ENCODE data around the gene C14orf93.

DNA sequence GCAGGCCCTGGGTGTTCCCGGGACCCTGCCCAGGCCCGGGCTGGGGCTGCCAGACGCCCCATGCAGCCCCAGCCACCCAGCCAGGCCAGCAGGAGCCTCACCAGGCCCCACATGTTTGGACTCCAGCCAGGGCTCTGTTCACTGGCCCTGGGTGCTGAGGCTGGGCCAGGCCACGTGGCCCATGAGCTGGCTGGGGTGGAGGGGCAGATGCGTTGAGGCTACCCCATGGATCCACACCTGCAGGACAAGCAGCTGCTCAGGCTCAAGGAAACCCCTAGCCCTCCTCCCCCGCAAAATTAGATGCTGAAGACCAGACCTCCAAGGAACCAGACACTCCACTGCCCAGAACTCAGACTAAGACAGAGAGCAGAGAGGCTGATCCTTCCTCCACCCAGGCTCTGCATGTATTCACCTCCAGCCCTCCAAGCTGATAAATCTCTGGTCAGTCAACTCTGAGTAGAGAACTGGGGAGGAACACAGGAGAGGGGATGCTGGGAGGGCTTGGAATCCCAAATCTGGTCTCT is 45.7 kb upstream of the C14orf93 start:
- TF ChIP-seq, protein P1, sequence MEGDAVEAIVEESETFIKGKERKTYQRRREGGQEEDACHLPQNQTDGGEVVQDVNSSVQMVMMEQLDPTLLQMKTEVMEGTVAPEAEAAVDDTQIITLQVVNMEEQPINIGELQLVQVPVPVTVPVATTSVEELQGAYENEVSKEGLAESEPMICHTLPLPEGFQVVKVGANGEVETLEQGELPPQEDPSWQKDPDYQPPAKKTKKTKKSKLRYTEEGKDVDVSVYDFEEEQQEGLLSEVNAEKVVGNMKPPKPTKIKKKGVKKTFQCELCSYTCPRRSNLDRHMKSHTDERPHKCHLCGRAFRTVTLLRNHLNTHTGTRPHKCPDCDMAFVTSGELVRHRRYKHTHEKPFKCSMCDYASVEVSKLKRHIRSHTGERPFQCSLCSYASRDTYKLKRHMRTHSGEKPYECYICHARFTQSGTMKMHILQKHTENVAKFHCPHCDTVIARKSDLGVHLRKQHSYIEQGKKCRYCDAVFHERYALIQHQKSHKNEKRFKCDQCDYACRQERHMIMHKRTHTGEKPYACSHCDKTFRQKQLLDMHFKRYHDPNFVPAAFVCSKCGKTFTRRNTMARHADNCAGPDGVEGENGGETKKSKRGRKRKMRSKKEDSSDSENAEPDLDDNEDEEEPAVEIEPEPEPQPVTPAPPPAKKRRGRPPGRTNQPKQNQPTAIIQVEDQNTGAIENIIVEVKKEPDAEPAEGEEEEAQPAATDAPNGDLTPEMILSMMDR (IDR thresholded peaks at IDR 0.05): no peak
- TF ChIP-seq POLR2A (IDR thresholded peaks at IDR 0.05): no peak

Data from right lobe of liver (tissue), 4 donors.